ENCODE measurements around the gene SOD3.

GRCh38 chr4:24798036-24798610, 2.8 kb downstream of the SOD3 start:
- TF ChIP-seq, protein P1, sequence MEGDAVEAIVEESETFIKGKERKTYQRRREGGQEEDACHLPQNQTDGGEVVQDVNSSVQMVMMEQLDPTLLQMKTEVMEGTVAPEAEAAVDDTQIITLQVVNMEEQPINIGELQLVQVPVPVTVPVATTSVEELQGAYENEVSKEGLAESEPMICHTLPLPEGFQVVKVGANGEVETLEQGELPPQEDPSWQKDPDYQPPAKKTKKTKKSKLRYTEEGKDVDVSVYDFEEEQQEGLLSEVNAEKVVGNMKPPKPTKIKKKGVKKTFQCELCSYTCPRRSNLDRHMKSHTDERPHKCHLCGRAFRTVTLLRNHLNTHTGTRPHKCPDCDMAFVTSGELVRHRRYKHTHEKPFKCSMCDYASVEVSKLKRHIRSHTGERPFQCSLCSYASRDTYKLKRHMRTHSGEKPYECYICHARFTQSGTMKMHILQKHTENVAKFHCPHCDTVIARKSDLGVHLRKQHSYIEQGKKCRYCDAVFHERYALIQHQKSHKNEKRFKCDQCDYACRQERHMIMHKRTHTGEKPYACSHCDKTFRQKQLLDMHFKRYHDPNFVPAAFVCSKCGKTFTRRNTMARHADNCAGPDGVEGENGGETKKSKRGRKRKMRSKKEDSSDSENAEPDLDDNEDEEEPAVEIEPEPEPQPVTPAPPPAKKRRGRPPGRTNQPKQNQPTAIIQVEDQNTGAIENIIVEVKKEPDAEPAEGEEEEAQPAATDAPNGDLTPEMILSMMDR (IDR thresholded peaks at IDR 0.05; ENCODE audit: insufficient read depth, low read depth, low read length): no peak
- TF ChIP-seq EZH2 (IDR thresholded peaks at IDR 0.05; ENCODE audit: insufficient read depth, low read length): no peak

Data from astrocyte (in vitro differentiated cells and primary cell).